Hippocampal formation (tissue), 2 donors: ENCODE data around the gene KLF11.

ENCODE experiments used
- DNase-seq, 2 donors: peaks; one replicate each; lab custom pipeline; 2025; lab: John Stamatoyannopoulos, UW

KLF11 gene

GRCh38 chr2:10064932-10065772 lies 21.8 kb downstream of the KLF11 start:
- DNase-seq, result no peak

GRCh38 chr2:10065773-10066055 lies 22.4 kb downstream of the KLF11 start:
- DNase-seq, result no peak

GRCh38 chr2:10067330-10067729 lies 24.0 kb downstream of the KLF11 start:
- DNase-seq, result no peak

DNA sequence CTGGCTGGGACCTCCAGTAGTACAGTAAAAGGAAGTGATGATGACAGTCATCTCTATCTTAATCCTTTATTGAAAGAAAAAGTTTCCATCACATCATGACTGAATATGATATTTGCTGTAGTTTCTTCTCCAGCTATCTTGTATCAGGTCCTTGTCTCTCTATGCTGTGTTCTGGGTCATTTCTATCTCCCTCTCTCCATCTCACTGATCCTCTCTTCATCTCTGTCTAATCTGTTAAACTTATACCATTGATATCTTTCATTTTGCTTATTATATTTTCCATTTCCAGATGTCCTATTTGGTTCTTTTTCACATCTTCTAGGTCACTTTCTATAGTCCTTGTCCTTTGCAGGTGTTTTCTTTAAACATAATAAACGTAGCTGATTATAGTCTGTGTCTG lies 24.5 kb downstream of the KLF11 start:
- no peak for DNase-seq

DNA sequence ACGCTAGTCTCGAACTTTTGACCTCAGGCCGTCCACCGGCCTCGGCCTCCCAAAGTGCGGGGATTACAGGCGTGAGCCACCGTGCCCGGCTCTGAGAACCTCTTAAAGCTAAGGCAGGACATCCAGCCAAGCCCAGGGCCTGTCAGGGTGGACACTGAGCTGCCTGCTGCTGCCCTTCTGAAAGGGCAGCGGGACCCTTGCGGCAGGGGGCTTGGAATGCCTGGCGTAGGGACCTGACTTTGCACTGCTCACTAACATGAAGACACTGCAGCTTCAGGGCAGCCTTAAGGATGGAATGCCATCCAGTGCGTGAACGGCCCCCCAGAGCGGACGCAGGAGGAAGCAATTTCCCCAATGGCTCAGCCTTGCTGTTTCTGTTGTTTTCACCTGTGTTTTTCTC lies 27.8 kb downstream of the KLF11 start:
- no peak for DNase-seq

DNA sequence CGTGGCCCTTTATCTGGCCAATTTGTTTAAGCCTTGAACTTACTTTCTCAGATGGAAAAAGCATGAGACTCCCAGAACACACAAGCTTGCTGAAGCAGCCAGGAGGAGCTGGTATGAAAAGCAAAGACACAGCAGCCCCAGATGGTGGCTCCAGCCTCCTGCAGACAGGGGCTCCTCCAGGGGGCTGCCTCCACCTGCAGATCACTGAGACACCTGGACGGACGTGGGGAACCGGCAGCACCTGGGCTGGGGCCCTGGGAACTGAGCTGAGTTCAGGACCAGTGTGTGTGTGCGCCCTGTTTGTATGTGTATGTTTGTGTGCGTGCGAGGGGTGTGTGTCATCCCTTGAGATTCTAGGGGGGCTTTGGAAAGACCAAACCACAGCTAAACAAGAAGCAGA lies 28.2 kb downstream of the KLF11 start:
- DNase-seq, result no peak

GRCh38 chr2:10072656-10073480 lies 29.5 kb downstream of the KLF11 start:
- peak; percentile 67 to 73 for DNase-seq

DNA sequence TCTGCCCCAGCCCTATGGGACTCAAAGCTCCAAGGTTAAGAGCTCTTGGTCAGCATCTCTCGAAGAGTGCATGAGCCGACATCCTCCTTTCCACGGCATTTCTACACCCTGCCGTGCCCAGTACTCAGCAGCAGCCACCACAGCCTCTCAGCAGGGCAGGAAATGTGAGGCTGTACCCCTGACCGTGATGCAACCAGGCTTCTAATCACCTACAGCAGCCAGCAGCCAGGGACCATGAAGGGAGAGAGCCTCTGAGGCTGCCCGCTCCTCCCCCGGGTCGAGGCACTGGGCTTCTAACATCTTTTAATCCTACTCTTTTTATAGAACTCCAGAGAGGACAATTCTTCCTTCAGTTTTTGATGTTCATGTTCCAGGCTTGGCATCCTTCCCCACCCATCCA lies 30.4 kb downstream of the KLF11 start:
- DNase-seq, result no peak

DNA sequence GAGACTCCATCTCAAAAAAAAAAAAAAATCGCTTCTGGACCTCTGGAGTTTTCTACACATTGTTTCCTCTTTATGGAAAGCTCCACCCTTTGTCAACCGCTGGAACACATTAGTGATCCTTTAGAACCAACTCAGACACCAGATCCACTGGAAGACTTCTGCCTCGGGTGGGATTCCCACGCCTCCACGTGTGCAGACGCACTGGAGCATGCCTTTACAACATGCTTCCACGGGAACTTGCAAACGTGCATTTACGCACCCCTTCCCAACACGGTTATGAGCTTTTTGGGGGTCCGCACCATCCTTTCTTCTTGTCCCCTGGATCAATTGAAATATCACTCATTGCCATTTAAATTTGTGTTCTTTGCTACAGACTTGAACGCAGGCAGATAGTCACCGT lies 31.8 kb downstream of the KLF11 start:
- DNase-seq, result no peak

DNA sequence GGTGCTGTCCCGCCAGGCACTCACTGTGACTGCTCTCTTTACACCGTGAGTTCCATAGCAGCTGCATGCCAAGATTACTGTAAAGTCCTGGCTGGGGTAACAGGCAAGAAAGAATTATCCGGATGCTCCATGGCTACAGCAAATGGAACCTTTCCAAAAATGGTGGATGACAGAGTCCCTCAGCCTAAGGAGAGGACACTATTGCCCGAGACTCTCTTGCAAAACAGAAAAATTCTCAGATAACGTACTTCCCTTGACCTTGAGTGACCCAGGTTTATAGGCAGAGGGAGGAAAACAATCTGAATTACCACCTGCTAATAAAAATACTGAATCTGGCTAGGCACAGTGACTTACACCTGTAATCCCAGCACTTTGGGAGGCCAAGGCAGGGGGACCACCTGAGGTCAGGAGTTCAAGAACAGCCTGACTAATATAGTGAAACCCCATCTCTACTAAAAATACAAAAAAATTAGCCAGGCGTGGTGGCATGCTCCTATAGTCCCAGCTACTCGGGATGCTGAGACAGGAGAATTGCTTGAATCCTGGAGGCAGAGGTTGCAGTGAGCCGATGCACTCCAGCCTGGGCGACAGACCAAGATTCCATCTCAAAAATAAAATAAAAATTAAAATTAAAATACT lies 32.3 kb downstream of the KLF11 start:
- no peak for DNase-seq

GRCh38 chr2:10076511-10076910 lies 33.2 kb downstream of the KLF11 start:
- DNase-seq, result no peak

- DNase-seq, result no peak
Observed at GRCh38 chr2:10076988-10077527, 33.7 kb downstream of the KLF11 start.

DNA sequence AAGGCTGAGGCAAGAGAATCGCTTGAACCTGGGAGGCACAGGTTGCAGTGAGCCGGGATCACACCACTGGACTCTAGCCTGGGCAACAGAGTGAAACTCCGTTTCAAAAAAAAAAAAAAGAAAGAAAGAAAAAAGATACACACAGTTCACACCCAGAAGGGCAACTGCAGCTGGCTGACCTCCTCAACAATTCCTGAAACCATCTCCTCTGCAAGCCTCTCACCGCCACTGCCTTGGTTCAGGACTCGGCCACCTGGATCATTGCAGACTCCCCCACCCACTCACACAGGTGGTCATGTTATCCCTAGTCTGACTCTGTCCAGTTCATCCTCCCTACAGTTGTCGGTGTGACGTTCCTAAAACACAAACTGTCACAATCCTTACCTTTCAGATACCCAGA lies 34.7 kb downstream of the KLF11 start:
- no peak for DNase-seq

DNA sequence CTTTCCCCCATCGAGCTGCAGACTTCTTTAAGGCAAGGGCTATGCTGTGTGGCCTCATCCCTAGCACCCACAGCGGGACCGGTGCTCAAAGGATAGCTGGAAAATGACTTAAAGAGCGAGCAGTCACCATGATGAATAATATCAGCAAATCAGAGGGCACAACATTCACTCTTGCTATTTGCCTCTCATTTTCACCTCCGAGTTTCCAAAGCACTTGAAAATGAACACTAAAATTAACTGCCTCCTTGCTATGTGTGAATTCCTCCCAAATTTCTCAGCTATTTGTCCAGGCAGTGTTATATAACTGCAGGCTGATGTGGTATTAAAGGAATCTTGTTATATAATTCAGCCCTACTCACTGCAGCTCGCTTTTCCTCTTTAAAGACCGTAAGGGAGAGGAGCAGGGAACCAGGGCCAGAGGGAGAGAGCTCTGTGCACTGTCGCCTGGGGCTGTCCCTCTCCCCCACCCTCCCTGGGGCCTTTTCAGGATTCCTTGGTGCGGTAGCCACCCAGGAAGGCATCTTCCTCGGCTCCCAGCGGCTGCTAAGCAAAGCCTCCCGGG lies 35.4 kb downstream of the KLF11 start:
- peak in 1 of 2 donors; percentile 28 for DNase-seq

DNA sequence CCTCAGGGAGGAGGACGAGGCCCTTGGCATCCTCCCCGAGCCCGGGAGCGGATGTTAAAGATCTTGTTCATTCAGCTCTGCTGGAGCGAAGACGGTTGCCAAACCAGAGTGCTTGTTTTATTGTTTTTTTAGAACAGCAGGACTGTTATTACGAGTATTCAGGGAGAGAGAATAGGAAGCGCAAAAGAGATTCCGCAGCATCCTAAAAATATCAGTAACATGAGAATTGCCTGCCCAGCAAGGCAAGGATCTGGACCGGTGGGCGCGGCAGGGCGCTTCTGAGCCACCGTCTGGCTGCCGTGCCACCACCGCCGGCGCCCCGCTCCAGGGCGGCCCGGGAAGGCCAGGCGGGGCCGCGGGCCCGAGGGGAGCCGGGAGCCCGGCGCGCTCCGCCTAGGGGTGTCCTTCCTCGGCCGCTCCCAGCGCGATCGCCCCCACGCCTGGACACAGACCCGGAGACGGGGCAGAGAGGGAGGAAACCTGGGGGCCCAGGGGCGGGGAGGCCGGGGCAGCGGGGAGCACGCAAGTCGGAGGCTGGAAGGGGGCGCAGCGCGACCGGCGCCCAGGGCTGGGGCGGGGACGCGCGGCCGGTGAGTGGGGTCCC lies 36.0 kb downstream of the KLF11 start:
- peak in 1 of 2 donors; percentile 44 for DNase-seq

DNA sequence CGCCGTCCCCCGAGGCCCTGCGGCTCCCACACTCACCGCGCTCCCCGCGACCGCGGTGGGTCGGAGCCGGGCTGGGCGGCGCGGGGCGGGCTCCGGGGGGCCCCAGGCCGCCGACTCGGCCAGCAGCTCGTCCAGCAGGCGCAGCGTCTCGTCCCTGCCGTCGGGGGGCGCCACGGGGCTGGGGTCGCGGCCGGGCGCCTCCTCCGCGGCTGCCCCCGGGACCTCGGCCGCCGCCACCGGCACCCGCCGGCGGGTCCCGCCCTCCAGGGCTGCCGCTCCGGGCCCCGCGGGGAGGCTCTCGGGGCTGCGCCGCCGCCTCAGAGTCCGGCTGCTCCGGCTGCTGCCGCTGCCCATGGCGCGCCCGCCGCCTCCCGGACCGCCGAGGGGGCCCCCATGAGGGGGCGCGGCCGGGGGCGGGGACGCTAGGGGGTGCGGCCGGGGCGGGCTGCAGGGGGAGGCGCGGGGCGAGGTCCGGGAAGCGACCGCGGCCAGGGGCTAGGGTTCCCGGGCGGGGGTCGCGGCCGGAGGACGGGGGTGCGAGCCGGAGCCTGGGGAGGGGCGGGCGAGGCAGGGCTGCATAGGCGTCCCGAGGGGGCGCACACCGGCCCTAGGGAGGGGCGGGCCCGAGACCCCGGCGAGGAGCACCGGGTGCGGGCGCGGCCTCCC lies 36.7 kb downstream of the KLF11 start, which contains the start of gene CYS1:
Gene CYS1, minus strand, starts transcription at position 542 of the 666 bp plus-strand sequence. Its CDS starts 188 bp downstream, at position 354.
- DNase-seq, result no peak

DNA sequence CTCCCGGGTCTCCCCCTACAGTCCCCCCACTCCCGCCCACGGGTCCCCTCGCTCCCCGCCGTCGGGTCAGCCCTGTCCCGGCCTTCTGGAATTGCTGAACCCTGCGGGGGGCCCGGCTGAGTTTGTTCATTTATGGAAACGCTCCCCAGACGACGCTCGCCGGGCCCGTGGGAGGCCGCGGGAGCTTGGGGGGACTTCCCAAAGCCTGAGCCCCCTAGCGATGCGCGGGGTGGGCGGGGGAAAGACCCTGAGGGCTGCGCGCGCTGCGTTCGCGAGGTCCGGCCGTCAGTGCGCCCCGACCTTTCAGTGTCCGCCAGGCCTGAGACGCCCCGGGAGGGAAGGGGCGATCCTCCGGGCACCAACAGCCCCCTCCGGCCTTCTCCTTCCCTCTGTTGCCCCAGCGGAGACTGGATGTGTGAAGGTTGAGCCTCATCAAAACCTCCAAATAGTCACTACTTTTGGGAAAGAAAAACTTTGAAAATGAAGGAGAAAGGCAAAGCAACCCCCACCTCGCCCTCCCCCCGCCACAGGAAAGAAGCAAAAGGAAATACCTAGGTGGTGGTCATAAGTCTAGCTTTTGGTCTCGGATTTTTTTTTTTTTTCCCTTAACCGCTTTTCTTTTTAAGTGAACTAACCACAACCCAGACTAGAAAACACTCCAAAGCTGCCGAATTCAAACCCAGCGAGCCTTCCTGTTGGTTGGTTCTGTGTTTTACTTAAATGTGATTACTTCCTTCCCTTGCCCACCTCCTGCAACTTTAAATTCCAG lies 37.4 kb downstream of the KLF11 start:
- no peak for DNase-seq

DNA sequence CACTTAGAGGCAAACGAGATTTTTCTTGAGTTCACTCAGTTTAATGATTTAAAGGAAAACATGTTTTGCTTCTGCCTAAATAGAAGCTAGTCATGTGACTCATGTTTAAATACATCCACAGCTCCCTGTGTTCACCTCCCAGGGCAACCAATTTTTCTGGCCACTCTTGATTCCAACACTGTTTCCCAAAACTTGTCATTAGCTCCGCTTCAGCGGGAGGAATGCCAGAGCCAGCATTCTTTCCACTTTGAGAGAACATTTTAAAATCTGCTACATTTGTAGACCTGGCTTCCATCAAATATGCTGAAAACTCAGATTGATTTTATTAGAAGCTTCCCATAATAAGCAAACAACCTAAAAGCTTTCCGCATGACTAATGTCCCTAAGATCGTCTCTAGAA lies 39.7 kb downstream of the KLF11 start:
- DNase-seq, result no peak

- no peak for DNase-seq
Observed at GRCh38 chr2:10083692-10084211, 40.4 kb downstream of the KLF11 start.

DNA sequence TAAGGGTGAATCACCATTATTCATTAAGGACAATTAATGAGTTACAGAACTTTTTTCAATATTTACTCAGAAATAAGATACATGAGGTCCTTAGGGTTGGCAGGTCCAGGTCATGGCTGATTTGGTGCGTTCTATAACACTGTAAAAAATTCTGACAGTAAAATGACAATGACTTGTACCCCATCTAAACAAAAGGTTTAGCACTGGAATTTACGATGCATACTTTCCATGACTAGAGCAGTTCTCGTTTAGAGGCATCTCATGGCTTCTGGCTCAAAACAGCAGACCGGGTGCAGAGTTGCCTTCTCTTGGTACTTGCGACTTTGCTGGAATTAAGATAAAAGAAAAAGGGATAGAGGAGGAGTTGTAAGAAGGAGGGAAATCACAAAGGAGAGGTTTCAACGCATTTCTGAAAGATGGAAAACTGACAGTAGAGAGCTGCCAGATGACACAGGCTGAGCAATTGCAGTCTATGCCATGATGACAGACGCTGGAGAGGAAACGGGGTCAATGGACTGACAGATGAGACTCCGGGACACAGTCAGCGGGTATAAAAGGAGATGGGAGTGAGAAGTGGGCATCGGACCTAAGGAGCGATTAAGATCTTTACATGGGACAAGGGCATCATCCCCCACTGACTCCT lies 41.0 kb downstream of the KLF11 start:
- no peak for DNase-seq
